HCT116 (cell line): ENCODE data around the gene MDH2. TPM values are rescaled to one million over a fixed set of nuclear protein-coding genes. Genes with fewer than 3 reads are reported as not detected.

ENCODE experiments used
- ATAC-seq: fragments of 200-7000 bp; cut with Tn5 transposase; 2 replicates; pipeline ENCODE4 v1.9.1; 2020; ENCODE audit warnings: mild to moderate bottlenecking, moderate library complexity
- BruUV-seq: library from RNA; stranded (reverse); fragments of 400-500 nt; replicated peaks from 2 replicates; lab custom pipeline; 2021; lab: Mats Ljungman, UMichigan
- CTCF ChIA-PET: fragments of 300-600 bp; sonication (Branson Sonifier 250); formaldehyde crosslinking; loops from one replicate; lab custom pipeline; 2021; ENCODE audit warnings: antibody characterized with exemption; lab: Charles Lee
- POLR2A ChIA-PET: fragments of 300-600, 350-600 bp; sonication (Branson Sonifier 250); formaldehyde crosslinking; loops from one replicate; lab custom pipeline; 2021; ENCODE audit warnings: antibody characterized with exemption; lab: Charles Lee
- RAD21 ChIA-PET, 2 experiments: fragments of 300-600 bp; sonication (Branson Sonifier 250); formaldehyde crosslinking; loops; one replicate each; lab custom pipeline; 2023; ENCODE audit warnings: low total read pairs in 2 of 2; ENCODE audit not compliant: uncharacterized antibody in 2 of 2, unreplicated experiment in 2 of 2, low non-redundant PET in 1 of 2; lab: Charles Lee
- DNase-seq: peaks from one replicate; pipeline ENCODE4 v3.0.0-alpha.2; 2010; ENCODE audit warnings: low read depth, low spot score
- H2AFZ ChIP-seq: fragments of 200-600 bp; shearing (Covaris generic), sonication (generic); 2 replicates; pipeline ENCODE4 v1.6.1; 2017; ENCODE audit warnings: low read depth, mixed run types, mixed read lengths, antibody characterized with exemption, low read length; ENCODE audit not compliant: poor library complexity, severe bottlenecking
- H3K27ac ChIP-seq: 2 replicates; pipeline ENCODE4 v1.5.1; 2012; ENCODE audit warnings: low read depth, low read length
- H3K27me3 ChIP-seq: fragments of 200-600 bp; sonication (generic); 2 replicates; pipeline ENCODE4 v1.6.1; 2016; ENCODE audit warnings: mixed run types, low read length, mixed read lengths; ENCODE audit not compliant: insufficient read depth
- H3K36me3 ChIP-seq, 2 experiments: fragments of 200-500 bp in 1 of 2; fragments of 200-600 bp in 1 of 2; sonication (Bioruptor generic) in 1 of 2; sonication (generic) in 1 of 2; 2 replicates each; pipeline versions ENCODE4 v1.5.1 to v1.6.1; 2014 to 2016; ENCODE audit warnings: low read length in 2 of 2, inconsistent platforms in 1 of 2, mixed read lengths in 1 of 2, mixed run types in 1 of 2; ENCODE audit not compliant: insufficient read depth in 2 of 2, control insufficient read depth in 1 of 2
- H3K4me1 ChIP-seq, 2 experiments: fragments of 200-600 bp in 1 of 2; sonication (generic) in 1 of 2; 2 replicates each; pipeline versions ENCODE4 v1.5.1 to v1.6.1; 2012 to 2017; ENCODE audit warnings: low read length in 2 of 2, inconsistent platforms in 1 of 2, mild to moderate bottlenecking in 1 of 2, mixed read lengths in 1 of 2, mixed run types in 1 of 2, moderate library complexity in 1 of 2; ENCODE audit not compliant: insufficient read depth in 2 of 2, control insufficient read depth in 1 of 2
- H3K4me2 ChIP-seq: fragments of 200-600 bp; sonication (generic); 2 replicates; pipeline ENCODE4 v1.6.1; 2017; ENCODE audit warnings: mixed run types, low read length, mixed read lengths
- H3K4me3 ChIP-seq, 2 experiments: fragments of 200-600 bp in 1 of 2; sonication (generic) in 1 of 2; replicated peaks in 1 of 2; 2 replicates each; pipeline ENCODE4 v1.5.1; 2011 to 2016; ENCODE audit warnings: low read length in 2 of 2, control low read depth in 1 of 2, low read depth in 1 of 2, mild to moderate bottlenecking in 1 of 2, mixed read lengths in 1 of 2, mixed run types in 1 of 2
- H3K79me2 ChIP-seq: fragments of 200-600 bp; sonication (generic); 2 replicates; pipeline ENCODE4 v1.6.1; 2017; ENCODE audit warnings: mild to moderate bottlenecking, mixed run types, low read length, moderate library complexity, mixed read lengths; ENCODE audit not compliant: insufficient read depth
- H3K9ac ChIP-seq: fragments of 200-600 bp; sonication (generic); 2 replicates; pipeline ENCODE4 v1.6.1; 2016; ENCODE audit warnings: low read length, mixed read lengths
- H3K9me2 ChIP-seq: fragments of 200-600 bp; sonication (generic), shearing (Covaris generic); 2 replicates; pipeline ENCODE4 v1.6.1; 2017; ENCODE audit warnings: mixed run types, mild to moderate bottlenecking, moderate library complexity; ENCODE audit not compliant: insufficient read depth
- H3K9me3 ChIP-seq, 2 experiments: fragments of 200-500 bp in 1 of 2; fragments of 200-600 bp in 1 of 2; sonication (Bioruptor generic) in 1 of 2; sonication (generic) in 1 of 2; 2 replicates each; pipeline ENCODE4 v1.6.1; 2014 to 2017; ENCODE audit warnings: low read length in 2 of 2, mixed read lengths in 2 of 2, inconsistent platforms in 1 of 2, low read depth in 1 of 2, mild to moderate bottlenecking in 1 of 2, mixed run types in 1 of 2, moderate library complexity in 1 of 2; ENCODE audit not compliant: control insufficient read depth in 1 of 2, insufficient read depth in 1 of 2
- H4K20me1 ChIP-seq: fragments of 200-600 bp; sonication (generic), shearing (Covaris generic); 2 replicates; pipeline ENCODE4 v1.6.1; 2017; ENCODE audit warnings: mixed run types, mild to moderate bottlenecking, moderate library complexity; ENCODE audit not compliant: insufficient read depth
- CBX3 ChIP-seq: IDR thresholded peaks from 2 replicates; pipeline ENCODE4 v1.6.1; 2012; ENCODE audit warnings: low read depth
- EZH2 ChIP-seq: fragments of 200-600 bp; sonication (generic); IDR thresholded peaks from 2 replicates; pipeline ENCODE4 v1.6.1; 2017; ENCODE audit warnings: antibody characterized with exemption, mixed run types
- EZH2phosphoT487 ChIP-seq: fragments of 200-600 bp; IDR thresholded peaks from 2 replicates; pipeline ENCODE4 v1.6.1; 2018; ENCODE audit warnings: antibody characterized with exemption, borderline replicate concordance
- FOSL1 ChIP-seq: IDR thresholded peaks from 2 replicates; pipeline ENCODE4 v1.6.1; 2012; ENCODE audit warnings: low read depth
- REST ChIP-seq: IDR thresholded peaks from 2 replicates; pipeline ENCODE4 v1.6.1; 2012; ENCODE audit warnings: low read depth
- SIN3A ChIP-seq: IDR thresholded peaks from 2 replicates; pipeline ENCODE4 v1.6.1; 2012; ENCODE audit warnings: low read depth
- SRF ChIP-seq: IDR thresholded peaks from 2 replicates; pipeline ENCODE4 v1.6.1; 2012; ENCODE audit warnings: low read depth
- YY1 ChIP-seq: IDR thresholded peaks from 2 replicates; pipeline ENCODE4 v1.6.1; 2011; ENCODE audit warnings: low read length, low read depth, moderate library complexity, mild to moderate bottlenecking; ENCODE audit not compliant: insufficient replicate concordance; ENCODE audit errors: extremely low read depth
- ZBTB33 ChIP-seq: IDR thresholded peaks from 2 replicates; pipeline ENCODE4 v1.6.1; 2011; ENCODE audit warnings: mild to moderate bottlenecking, low read length, moderate library complexity; ENCODE audit not compliant: insufficient replicate concordance; ENCODE audit errors: extremely low read depth
- ZNF274 ChIP-seq: fragments of 200-500 bp; sonication (Bioruptor generic); IDR thresholded peaks from 2 replicates; pipeline ENCODE4 v1.6.1; 2014; ENCODE audit warnings: mild to moderate bottlenecking, low read depth, low read length, inconsistent platforms
- intact Hi-C: fragments of 100-400 bp; cut with micrococcal nuclease; formaldehyde crosslinking; loops from 2 replicates; pipeline ENCODE4 v1.10.0; 2022
- total RNA-seq: library from RNA; stranded (reverse); gene quantifications from one replicate; pipeline ENCODE4 v1.2.1, GENCODE V29; 2021; ENCODE audit not compliant: unreplicated experiment

The MDH2 gene
- total RNA-seq, 1 experiment from 2014 or later = 357 TPM

- no peak for ATAC-seq
- no peak overlapping the region for H3K4me2 ChIP-seq
- POLR2A ChIA-PET = no interaction called here
- RAD21 ChIA-PET = no interaction called here
- no peaks in the 10 kb centered on the region for H4K20me1 ChIP-seq
- no peak overlapping the region for H3K4me3 ChIP-seq
- H3K9ac ChIP-seq = no peak overlapping the region
- TF ChIP-seq EZH2 = no peak
- TF ChIP-seq YY1 = no peak
- no peak for TF ChIP-seq CBX3
- TF ChIP-seq ZBTB33 = no peak
- no peak for TF ChIP-seq ZNF274
- TF ChIP-seq SRF = no peak
- TF ChIP-seq REST = no peak
- TF ChIP-seq EZH2phosphoT487 = no peak
- no peak for TF ChIP-seq FOSL1
- no peak for TF ChIP-seq SIN3A
- TF ChIP-seq, all 23 proteins: peak for 0
- DNase-seq = no peak
- H3K9me3 ChIP-seq = no peaks in the 10 kb centered on the region
- BruUV-seq = no TSS peak
- H3K36me3 ChIP-seq = peaks cover 62 to 68% of the 10 kb centered on the region in 2 experiments
- peaks cover 3% of the 10 kb centered on the region; the same call in 1 of the 2 replicates for H3K79me2 ChIP-seq
- intact Hi-C loops = no loop called here
- CTCF ChIA-PET = no interaction called here
- H3K9me2 ChIP-seq = no peaks in the 10 kb centered on the region
- H3K27ac ChIP-seq = no peak overlapping the region
- H3K4me1 ChIP-seq = no peaks in the 10 kb centered on the region
- H3K27me3 ChIP-seq = no peaks in the 10 kb centered on the region
- no peak overlapping the region for H2AFZ ChIP-seq
These were observed 15.2 kb downstream of the MDH2 start for GRCh38 chr7:76063114-76063513.
